A549 (cell line): ENCODE measurements around the gene EPB41L4B.

Experiments
- CHD2 ChIP-seq: fragments of 150-350 bp; IDR thresholded peaks from 2 replicates; pipeline ENCODE4 v1.6.1; 2014; ENCODE audit warnings: low read length; ENCODE audit not compliant: partially characterized antibody
- CHD4 ChIP-seq: fragments of 200-600 bp; sonication (generic); IDR thresholded peaks from 2 replicates; pipeline ENCODE4 v1.6.1; 2016; ENCODE audit warnings: antibody characterized with exemption, mild to moderate bottlenecking, borderline replicate concordance
- CTCF ChIP-seq: fragments of >200 bp; sonication (Bioruptor Twin); formaldehyde crosslinking; IDR thresholded peaks from 3 replicates; pipeline ENCODE4 v1.5.1; 2016
- EP300 ChIP-seq, 2 experiments: fragments of >200 bp; sonication (Bioruptor Twin); formaldehyde crosslinking; IDR thresholded peaks; 2 replicates in 1 of 2; 3 replicates in 1 of 2; pipeline ENCODE4 v1.6.1; 2016 to 2017
- MYC ChIP-seq: IDR thresholded peaks from 2 replicates; pipeline ENCODE4 v1.6.1; 2012; ENCODE audit warnings: mild to moderate bottlenecking, inconsistent platforms, low read length, improper control_type of control experiment, borderline replicate concordance
- RAD21 ChIP-seq, 2 experiments: fragments of >200 bp in 1 of 2; sonication (Bioruptor Twin) in 1 of 2; formaldehyde crosslinking in 1 of 2; IDR thresholded peaks in 1 of 2; conservative IDR thresholded peaks in 1 of 2; 2 replicates in 1 of 2; 3 replicates in 1 of 2; pipeline ENCODE4 v1.6.1; 2012 to 2018; ENCODE audit warnings: inconsistent platforms in 1 of 2
- SMC3 ChIP-seq: fragments of >200 bp; sonication (Bioruptor Twin); formaldehyde crosslinking; IDR thresholded peaks from 3 replicates; pipeline ENCODE4 v1.6.1; 2018; ENCODE audit warnings: inconsistent platforms
- ZFP36 ChIP-seq: fragments of 450-650 bp; IDR thresholded peaks from 2 replicates; pipeline ENCODE4 v1.6.1; 2014; ENCODE audit warnings: borderline replicate concordance; ENCODE audit not compliant: partially characterized antibody

- TF ChIP-seq CHD4, result no peak
- TF ChIP-seq EP300 (IDR thresholded peaks at IDR 0.05), result no peak
- TF ChIP-seq RAD21 (conservative IDR thresholded peaks at IDR 0.05 in 1 of 2, IDR thresholded peaks at IDR 0.05 in 1 of 2), result no peak
- no peak for TF ChIP-seq MYC
- TF ChIP-seq ZFP36, result no peak
- TF ChIP-seq CTCF, result no peak
- no peak for TF ChIP-seq CHD2
- no peak for TF ChIP-seq SMC3
Observed at GRCh38 chr9:109305801-109306200, 15.1 kb downstream of the EPB41L4B start.
